ENCODE measurements around the gene SPARCL1.
"Not testable (repeated sequence)": the region's sequence is repeated elsewhere in the genome, so short reads cannot be mapped to it uniquely, and the experiment has no call there.

The SPARCL1 gene

DNA sequence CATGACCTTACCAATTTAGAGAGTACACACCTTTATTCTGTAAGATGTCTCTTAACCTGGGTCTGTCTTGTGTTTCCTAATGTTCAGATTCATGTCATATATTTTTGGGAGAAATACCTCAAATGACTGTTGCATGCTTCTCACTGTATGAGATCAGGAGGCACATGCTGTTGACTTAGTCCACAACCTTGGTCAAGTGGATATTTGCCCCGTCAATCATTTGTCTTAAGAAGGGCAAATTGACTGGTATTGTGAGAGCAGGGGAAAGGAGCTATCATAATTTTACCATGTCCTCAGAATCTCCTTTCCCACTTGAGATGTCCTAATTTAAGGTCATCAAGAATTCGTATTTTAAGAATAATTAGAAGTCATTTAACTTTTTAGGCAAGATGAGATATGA is 95.8 kb downstream of the SPARCL1 start:
- DNase-seq = no peak

DNA sequence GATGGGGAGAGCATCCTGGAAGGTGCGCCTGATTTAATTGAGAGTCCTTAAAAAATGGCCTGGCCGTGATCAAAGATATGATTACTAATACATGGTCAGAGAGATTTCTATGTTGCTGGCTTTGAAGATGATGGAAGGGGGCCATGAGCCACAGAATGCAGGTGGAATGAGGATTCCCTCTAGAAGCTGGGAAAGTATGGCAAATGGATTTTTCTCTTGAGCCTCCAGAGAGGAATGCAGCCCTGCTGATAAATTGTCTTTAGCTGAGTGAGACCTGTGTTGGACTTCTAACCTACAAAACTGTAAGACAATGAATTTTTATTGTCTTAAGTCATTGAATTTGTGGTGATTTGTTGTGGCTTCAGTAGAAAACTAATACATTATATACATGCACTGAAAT is 99.1 kb downstream of the SPARCL1 start:
- no peak for DNase-seq

- no peak for DNase-seq
Measured at GRCh38 chr4:87428979-87429378, 100.2 kb downstream of the SPARCL1 start.

DNA sequence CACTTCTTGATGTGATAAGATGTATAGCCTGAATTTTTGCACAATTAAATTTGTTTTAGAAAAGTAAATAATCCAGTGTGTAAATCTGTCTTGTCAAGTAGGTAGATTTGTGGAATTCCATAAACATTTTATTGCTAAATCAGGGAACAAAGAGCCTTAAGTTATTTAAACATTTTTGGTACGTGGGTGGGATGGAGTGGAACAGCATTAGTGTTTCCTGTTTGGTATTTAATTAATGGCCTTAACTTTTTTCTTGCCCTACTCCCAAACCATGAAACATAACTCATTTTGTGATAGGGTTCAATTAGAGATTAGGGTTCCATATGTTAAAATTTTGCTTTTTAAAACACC is 101.7 kb downstream of the SPARCL1 start:
- no peak for DNase-seq

- no peak for DNase-seq
Measured at GRCh38 chr4:87426865-87427517, 102.2 kb downstream of the SPARCL1 start.

DNA sequence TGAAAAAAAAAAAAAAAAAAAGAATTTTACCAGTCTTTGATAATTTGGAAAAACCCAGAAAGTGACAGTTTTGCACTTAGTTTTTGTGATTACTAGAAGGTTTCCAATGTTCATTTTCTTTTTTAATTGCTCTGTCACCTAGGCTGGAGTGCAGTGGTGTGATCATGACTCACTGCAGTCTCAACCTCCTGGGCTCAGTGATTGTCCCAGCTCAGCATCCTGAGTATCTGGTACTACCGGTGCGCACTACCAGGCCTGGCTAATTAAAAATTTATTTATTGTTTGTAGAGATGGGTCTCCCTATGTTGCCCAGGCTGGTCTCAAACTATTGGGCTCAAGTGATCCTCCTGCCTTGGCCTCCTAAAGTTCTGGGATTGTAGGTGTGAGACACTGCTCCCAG is 103.5 kb downstream of the SPARCL1 start:
- no peak for DNase-seq

GRCh38 chr4:87424099-87424543 is 105.1 kb downstream of the SPARCL1 start:
- DNase-seq = not testable (repeated sequence)
